Eye (tissue), 1 donor: ENCODE measurements around the gene GPC3.
"Not testable (repeated sequence)": the region's sequence is repeated elsewhere in the genome, so short reads cannot be mapped to it uniquely, and the experiment has no call there.

Experiments
- DNase-seq: peaks from one replicate; pipeline ENCODE4 v3.0.0-alpha.2; 2015

Gene GPC3

DNA sequence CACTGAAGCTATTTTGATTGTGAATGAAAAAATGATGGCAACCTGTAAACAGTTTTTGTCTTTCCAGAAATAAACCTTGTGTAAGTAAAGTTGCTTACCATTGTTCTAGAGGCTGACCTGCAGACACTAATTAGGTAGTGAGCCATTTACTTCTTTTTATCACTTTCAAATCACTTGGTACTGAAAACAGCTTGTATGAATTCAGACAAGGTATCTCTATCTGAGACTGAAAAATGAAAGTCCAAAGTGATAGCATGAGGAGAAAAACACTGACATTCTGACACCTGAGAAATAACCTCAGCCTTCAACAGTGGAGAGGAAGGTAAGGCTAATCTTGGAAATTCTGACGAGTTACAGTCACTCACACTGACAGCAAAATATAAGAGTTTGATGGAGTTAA, 238.8 kb downstream of the GPC3 start:
- no peak for DNase-seq

DNA sequence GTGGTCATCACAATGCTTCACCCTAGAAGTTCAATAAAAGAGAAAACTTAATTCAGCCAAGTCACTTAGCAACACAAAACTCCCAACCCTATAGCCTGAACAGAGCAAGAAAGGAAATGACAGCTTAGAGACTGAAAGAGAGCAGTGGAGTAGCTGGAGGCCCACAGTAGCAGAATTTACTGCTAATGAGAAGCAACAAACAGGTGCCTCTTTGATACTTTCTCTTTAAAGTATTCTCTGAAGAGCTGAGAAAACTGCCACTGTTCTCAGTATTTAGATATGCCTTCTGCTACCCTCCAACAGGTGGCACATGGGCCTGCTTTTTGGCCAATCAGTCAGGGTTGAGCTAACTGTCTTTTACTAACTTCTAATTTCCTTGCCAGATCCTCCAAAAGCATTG, 240.0 kb downstream of the GPC3 start:
- DNase-seq: no peak

DNA sequence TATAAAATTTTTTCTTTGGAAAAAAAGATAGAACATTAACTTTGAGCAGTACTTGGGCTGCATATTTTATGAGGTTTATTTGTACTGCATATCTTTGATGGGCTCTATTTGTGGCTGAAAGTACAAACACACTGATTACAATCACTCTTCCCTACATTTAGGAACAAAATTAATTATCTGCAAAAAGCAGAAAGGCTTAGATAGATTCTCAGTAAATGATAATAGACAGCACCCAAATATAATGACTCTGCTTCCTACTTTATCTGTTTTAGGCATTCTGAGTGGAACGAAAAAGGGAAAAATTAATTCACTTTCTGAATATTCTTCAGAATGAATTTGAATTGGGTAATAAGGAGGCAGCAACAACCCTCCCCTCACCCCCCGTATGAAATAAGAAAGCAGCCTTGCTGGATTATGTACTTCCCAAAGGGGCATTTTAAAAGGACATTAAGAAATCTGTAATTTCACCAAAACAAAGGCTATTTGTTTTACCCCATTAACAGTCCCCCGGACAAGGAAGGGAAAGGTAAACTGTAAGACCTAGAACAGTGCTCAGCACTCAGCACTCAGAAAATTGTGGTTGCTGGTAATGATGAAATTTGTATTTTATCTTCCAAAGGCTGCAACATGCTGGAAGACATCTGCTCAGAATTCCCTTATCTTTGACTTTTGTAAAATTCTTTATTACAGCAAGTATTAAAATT, 242.6 kb downstream of the GPC3 start:
- no peak for DNase-seq

DNA sequence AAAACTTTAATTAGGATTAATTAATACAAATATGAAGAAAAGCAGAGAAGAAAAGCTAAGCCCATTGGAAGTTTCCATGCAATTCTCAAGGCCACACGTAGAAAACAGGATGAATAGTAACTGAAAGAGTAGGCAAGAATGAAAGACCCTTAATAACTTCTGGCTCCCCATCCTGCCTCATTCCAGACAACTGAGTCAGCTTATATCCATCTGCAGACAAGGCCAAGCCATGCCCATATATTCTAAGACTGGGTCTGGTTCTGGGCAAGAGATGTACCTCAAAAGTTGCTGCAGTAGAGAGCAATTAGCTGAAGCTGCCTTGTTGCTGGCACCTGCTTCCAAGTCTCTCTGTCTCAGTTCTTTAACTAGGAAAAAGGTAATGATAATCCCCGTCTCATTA, 244.1 kb downstream of the GPC3 start:
- no peak for DNase-seq

DNA sequence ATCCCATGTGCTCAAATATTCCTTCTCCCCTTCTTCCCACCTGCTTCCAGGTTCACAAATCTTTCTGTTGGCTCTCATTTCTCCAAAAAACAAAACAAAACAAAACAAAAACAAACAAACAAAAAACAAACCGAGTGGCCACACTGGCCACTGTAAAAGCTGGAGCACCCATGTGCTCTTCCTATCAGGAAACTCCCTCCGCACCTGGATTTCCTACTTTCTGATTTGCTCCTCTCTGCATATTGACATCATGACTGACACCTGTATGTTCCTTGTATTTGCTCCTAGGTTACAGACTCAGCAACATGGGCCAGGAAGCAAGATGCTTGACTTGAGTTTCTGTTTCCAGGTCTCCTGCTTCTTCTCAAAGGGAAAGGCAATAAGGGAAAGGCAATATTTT, 258.8 kb downstream of the GPC3 start:
- DNase-seq: no peak

- no peak for DNase-seq
These were observed 259.2 kb downstream of the GPC3 start for GRCh38 chrX:133726211-133726630.

DNA sequence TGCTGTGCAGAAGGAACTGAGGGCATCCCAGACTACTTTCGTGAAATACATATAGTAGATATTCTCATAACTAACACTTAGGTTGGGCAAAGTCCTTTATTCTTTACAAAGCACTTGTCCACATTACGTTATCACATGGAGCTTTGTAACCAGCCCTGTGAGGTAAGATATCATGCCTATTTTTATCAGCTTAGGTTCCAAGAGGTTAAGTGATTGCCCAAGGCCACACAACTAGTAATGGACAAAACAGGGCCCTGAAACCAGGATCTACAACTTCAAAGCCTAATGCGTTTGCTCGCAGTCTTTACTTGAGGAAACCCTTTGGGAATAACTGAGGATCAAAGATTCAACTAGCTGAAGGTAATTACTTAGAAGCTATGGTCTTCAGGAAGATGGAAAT, 261.5 kb downstream of the GPC3 start:
- no peak for DNase-seq

DNA sequence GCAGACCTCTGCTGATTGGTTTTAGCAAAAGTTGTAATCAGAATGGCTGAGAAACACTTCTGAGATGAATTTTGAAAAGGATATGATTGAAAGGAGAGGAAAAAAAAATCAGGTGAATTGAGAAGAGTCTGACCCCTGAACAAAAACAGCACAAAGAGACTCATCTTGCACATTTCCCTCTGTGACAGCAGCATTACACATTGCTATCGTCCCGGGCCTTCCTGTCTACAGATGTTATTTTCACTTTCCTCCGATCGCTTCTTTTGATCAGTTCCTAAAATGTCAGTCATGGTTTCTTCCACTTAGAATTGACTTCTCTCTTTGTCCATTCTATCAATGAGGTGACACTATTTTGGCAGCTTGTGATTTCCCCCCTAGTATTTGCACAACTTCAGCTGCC, 262.6 kb downstream of the GPC3 start:
- no peak for DNase-seq

- not testable (repeated sequence) for DNase-seq
These were observed 265.1 kb downstream of the GPC3 start for GRCh38 chrX:133720269-133720668.

DNA sequence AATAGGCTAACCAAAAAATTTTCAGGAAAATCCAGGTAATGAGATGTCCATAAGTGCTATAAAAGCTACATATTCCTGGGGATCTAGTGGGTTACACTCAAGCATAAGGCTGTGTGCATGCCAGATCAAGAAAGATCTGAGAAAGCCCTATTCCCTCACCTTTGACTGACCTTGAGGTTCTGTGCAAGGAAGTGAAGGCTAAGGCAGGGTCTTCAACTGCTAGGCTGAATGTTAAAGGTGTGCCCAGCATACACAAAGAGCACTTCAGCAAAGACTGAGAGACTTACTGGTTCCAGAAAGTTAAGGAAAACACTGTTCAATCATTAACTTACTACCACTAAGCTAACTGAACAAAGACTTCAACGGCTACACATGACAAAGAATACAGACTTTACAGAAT, 269.7 kb downstream of the GPC3 start:
- no peak for DNase-seq

DNA sequence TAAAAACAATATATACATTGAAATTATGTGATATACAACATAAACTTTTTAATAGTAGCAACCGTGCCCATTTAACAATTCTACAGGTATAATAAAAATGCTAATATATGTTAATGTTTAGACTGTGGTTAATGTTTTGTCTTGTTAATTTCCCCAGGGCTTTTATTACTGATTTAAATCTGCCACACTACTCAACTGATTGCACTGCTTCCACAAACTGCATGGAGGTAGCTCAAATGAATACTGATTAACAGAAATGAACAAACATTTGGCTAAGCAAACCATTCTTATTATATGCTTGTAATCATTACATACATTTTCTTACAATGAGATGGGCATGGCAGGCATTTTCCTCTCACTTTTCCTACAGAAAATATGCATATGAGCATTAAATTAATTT, 275.9 kb downstream of the GPC3 start:
- no peak for DNase-seq

DNA sequence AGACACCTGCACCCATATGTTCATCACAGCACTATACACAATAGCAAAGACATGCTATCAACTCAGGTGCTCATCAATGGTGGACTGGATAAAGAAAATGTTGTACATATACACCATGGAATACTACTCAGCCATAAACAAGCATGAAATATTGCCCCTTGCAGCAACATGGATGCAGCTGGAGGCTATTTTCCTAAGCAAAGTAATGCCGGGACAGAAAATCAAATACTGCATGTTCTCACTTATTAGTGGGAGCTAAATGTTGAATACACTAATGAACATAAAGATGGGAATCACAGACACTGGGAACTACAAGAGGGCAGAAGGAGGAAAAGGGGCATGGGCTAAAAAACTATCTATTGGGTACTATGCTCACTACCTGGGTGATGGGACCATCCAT, 278.5 kb downstream of the GPC3 start:
- no peak for DNase-seq

- DNase-seq: no peak
These were observed 283.2 kb downstream of the GPC3 start for GRCh38 chrX:133702230-133702629.

- no peak for DNase-seq
These were observed 286.2 kb downstream of the GPC3 start for GRCh38 chrX:133699023-133699728.

- DNase-seq: no peak
These were observed 287.1 kb downstream of the GPC3 start for GRCh38 chrX:133698298-133698697.

GRCh38 chrX:133697656-133698055, 287.7 kb downstream of the GPC3 start:
- DNase-seq: no peak

DNA sequence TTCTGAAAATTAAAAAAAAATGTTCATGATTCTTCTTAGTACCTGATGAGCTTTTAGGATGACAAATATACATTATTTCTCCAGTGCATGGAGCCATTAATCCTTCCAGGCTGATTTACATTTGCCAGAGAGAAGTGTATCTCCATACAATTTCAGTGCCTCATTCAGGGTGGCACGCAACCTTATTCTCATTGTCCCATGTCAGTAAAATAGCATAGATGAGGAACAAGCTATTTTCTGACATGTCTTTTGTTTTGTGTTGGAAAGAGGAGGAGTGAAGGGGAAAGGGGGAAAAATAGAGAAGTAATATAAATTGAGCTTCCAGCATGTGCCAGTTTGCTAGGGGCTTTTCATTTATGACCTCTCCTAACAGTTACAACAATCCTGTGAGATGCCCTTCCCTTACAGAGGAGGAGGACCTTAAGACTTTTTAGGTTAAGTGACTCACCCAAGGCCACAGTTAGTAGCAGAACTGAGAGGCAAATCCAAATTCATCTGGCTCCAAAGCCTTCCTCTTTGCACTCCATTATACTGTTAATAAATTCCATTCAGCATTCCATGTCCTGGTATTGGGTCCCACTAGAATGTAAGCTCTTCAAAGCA, 295.3 kb downstream of the GPC3 start:
- no peak for DNase-seq

DNA sequence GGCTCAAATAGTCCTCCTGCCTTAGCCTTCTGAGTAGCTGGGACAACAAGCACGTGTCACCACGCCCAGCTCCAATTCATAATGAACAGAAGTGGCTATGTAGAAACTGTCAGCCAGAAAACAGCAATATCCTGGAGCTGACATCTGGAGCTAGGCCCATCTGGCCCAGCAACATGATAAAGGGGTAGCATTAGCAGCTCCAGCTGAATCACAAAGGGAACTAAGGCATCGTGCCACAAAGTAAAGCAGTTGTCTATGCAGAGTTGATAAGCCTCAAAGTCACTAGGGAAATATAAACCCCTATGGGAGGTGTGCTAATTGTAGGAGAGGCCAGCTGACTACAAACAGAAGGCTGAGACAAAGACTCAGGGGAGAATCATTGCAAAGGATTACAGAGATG, 299.6 kb downstream of the GPC3 start:
- DNase-seq: peak; percentile 45

DNA sequence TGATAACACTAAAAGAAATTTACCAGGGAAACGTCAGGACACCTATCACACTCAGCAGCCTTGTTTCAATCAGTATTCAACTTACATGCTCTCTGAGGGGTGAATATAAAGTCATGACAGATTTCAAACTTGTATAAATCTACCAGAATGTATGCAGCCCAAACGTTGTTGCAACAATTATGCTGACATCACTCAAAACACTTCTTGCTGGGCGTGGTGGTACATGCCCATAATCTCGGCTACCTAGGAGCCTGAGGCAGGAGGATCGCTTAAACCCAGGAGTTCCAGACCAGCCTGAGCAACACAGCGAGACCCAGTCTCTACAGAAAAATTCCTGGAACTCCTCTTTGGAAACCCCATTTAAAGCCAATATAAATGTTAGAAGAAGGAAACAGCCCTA, 303.5 kb downstream of the GPC3 start:
- no peak for DNase-seq

DNA sequence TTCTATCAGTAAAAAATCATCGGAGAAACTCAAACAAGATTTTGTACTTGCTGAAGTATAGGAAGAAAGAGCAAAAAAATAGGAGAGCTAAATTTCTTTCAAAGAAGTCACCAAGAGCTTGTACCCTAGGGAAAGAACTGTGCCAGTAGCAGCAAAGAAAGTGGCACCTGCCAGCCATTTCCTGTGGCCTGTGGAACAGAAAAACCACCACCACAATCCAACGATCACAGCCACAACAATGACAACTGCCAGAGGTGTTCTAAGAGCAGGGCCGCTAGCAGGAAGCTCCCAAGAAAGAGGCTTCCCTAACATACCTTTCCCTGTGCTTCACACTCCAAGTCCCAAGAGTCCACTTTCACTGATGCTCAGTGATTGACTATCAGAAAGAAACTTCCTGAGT, 304.0 kb downstream of the GPC3 start:
- DNase-seq: no peak

GRCh38 chrX:133677123-133678063, 308.0 kb downstream of the GPC3 start:
- DNase-seq: no peak

DNA sequence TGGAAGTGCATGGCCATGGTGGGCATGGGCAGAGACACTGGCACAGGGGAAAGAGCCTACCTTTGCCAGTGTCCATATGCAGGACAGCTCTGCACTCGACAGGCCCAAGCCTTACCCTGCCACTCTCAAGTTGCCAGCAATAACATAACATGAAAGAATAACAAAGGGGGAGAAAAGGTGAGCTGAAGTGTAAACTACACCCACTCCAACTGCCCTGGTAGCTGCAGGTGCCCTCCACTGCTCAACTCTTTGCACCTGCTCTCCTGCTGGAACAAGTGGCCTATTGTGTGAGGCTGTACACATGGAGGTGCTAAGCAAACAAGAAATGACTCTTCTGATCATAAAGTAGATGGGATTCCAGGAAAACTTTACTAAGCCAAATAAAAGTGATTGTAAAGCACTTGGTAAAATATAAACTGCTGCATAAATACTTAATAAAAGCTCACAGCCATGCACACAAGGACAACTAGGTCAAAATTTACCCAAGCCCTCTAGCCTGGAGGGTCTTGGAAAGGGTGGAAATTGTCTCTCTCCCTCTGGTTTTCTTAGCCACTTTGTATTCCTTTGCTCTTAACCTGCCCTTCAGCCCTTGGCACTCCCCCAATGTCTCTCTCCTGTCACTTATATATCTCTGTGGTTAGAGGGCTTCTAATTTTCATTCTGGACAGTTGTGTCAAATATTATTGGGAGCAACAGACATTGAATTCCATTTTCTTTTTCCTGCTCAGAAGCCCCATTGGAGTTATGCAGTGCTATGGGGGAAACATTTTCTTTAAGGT, 308.9 kb downstream of the GPC3 start:
- no peak for DNase-seq
